GM18499 (cell line): Measurements from ENCODE around the gene KLK2.

Experiments used
- ATAC-seq: cut with Tn5 transposase; IDR thresholded peaks from one replicate; pipeline ENCODE4 v1.9.1; 2021; ENCODE audit warnings: moderate number of reproducible peaks; ENCODE audit not compliant: insufficient read depth, unreplicated experiment

The KLK2 gene

DNA sequence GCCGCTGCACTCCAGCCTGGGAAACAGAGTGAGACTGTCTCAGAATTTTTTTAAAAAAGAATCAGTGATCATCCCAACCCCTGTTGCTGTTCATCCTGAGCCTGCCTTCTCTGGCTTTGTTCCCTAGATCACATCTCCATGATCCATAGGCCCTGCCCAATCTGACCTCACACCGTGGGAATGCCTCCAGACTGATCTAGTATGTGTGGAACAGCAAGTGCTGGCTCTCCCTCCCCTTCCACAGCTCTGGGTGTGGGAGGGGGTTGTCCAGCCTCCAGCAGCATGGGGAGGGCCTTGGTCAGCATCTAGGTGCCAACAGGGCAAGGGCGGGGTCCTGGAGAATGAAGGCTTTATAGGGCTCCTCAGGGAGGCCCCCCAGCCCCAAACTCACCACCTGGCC lies at the start of gene KLK2:
Gene KLK2, plus strand, starts transcription at position 384 of the 400 bp plus-strand sequence. CDS start 35 bp downstream, outside the sequence.
- ATAC-seq, result no peak

DNA sequence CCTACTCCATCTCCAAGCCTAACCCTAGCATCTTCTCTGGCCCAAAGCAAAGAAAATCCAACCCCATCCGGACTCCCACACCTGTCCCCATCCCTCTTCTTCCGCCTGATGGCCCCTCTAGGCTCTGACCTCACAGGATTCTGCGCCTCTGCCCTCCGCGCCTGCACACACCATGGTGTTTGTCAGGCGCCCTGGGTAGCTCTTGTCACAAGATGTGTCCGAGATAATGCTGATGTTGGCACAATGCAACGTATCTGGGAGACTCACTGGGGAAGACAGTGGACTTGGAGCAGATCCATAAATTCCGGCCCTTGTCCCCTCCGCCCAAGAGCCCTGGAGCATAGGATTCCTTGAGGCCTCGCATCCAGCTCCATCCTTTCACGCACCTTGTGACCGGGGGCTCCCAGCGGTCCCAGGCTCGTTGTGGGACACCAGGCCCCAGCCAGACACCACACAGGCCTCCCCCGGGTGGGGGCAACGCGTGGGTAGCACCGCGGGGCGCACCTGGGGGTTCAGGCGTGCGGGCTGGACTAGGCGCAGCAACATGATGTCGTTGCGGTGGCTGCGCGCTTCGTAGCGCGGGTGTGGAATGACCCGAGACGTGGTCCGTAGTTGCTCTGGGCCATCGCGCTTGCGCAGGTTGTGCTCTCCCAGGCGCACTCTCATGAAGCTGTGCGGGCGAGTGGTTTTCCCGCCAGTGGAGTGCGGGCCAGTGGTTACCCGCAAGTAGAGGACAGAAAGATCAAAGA lies 46.6 kb upstream of the KLK2 start:
- ATAC-seq, result no peak

DNA sequence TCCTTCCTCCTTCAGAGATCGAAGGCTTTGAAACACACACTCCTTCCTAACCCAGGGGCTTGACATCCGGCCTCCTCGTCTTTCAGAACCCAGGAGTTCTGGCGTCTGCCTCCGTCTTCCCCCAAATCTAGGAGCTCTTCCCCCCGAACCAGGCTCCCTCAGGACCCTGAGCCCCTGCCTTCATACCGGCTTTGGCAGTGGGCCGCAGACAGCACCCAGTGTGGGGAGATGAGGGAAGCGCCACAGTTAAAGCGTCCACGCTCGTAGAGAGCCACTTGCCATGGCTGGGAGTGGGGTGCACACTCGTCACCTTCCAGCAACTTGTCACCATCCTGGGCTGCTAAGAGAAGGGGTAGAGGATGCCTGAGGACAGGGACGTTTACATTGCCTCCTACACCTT lies 45.8 kb upstream of the KLK2 start:
- ATAC-seq, result no peak

DNA sequence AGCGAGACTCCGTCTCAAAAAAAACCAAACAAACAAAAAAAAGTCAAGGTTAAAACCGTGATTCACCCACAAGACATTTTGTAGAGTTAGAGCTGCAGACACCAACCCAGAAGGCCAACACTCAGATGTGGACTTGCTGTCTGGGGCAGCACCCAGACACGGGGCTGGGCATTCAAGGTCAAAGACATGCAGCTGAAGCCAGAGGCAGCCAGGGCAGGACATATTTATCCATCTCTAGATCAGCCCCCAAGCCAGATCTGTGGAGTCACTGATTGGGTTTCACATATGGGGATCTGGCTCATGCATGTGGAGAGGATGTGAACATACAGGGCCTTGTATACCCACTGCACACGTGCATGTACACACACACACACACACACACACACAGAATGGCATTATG lies 43.4 kb upstream of the KLK2 start:
- ATAC-seq, result no peak

DNA sequence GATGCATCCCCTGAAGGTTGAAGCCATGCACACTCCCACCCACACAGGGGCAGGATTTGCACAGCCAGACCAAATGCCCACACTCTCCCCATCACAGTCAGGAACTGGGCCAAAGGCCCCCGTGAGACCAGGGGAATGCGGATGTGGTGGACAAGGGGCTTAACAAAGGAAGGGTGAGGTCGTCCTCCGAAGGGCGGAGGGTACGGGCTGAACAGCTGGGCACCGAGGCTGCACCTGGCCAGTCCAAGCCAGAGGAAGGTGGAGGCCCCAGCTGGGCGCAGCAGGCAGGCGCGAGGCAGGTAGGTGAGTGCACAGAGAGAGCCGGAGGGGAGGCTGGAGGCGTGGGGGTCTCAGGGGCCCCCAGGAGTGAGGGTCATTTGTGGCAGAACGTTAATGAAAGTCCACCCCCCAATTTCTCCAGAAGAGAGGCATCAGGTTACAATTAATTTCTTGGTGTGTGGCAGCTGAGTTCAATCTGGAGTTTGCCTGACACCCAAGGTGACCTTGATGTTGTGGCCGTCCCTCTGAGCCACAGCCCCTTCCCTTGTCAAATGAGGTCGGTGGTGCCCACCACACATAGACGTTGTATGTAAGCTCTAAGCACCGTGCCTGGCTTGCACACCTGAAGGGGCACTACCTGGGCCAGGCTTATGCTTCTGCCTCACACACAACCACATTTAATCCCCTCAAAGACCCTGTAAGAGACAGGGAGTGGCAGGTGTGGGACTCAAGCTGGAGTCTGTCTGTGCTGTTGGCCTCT lies 42.8 kb upstream of the KLK2 start:
- ATAC-seq, result no peak

DNA sequence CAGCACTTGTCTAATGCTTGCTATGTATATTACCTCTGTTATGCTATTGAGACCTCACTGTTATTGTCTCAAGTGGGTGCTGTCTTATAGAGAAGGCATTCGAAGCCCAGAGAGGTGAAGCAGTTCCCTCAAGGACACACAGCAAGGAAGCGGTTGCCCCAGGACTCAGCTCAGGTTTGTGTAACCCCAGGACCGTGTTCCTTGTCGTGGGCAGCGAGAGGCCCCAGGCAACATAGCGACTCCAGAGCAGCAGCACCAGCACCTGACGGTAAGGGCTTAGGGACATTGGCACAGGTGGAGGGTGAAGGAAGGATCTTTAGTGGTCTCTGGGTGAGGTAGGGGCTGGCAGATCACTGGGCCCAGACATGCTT lies 42.2 kb upstream of the KLK2 start:
- no peak for ATAC-seq

DNA sequence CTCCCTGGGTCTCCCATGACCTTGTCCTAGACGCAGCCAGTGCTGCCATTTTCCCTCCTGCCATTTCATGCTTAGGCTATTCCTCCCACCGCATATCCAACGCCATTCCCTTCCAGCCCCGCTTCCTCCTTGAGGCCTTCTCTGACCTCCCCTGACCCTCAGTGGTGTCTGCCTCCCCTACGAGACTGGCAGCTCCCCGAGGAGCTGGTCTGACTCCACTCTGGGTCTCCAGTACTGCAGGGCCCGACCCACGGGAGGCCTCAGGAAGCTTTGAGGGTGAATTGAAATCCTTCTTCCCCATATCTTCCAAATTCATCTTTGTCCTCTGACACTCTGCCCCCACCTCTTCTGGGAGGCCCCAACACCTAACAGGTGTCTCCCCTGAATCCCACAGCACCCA lies 40.6 kb upstream of the KLK2 start:
- no peak for ATAC-seq

DNA sequence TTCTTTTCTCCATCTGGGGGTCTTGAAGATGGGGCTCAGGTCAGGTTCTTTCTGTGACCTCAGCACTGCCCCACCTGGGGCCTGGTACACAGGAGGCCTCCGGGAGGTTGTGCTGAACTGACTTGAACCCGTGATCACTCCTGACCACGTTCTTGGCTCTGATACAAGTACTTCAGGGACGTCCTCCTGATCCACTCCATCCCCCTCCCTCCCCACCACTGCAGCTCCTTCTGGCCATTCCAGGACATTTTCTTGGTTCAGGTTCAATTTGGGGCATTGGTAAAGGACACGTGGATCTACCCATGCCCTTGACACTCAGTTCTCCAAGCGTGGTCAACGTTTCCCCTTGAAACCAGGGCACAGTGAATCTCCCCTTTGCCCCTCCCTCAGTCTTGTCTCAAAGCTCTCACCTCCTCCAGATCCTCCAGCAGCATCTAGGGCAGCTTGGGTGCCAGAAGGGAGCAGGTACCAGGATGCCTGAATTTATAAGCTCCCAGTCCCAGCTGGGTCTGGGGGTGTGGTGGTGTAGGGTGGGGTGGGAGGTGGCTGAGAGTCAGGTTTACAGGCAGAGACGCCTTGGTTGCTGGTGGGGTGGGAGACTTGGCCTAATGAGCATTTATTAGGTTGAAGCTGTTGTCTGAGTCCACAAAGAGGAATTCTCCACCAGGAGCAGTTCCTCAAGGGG lies 40.0 kb upstream of the KLK2 start, which contains the start of gene KLK15:
Gene KLK15, minus strand, starts transcription at position 458 of the 685 bp plus-strand sequence. CDS start 2,082 bp downstream, outside the sequence.
- ATAC-seq, result no peak

DNA sequence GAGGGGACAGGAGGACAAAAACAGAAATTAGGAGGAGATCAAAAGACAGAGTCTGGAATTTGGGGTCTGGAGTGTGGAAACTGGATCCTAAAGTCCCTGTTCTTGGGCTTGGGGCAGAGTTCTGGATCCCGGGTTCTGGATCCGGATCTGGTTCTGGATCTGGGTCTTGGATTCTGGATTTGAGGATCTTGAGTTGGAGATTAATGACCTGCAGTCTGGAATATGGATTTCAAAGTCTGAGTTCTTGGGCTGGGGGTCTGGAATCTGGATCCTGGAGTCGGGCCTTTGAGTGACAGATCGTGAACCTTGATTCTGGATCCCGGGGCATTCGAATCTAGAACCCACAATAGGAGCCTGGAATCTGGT lies 39.5 kb upstream of the KLK2 start:
- ATAC-seq, result no peak

DNA sequence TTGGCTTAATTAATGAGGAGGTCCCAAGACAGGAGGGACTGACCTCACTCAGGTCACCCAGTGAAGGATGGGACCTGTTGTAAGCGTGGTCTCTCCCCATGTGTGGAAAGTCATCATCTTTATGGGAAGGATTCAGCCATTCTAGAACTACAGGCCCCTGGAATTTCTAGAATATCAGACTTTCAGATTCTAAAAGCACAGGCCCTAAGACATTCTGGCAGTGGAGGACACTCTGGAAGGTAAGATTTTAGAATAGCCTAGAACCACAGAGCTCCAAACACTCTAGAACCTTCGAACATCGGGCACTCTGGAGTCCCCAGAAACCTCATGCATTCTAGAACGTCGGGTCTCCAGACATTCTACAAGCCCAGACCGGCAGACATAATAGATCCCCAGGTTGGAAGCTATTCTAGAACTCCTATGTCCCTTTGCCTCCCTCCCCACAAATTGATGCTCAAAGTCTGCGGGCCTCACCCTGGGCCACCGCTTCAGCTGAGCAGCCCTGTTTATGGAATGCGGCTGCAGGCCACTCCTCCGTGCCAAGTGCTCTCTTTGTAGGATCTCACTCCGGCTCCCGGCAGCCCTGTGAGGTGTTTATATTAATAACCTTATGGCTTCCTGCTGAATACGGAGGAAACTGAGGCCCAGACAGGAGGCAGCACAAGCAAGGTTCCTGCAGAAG lies 38.0 kb upstream of the KLK2 start:
- no peak for ATAC-seq

DNA sequence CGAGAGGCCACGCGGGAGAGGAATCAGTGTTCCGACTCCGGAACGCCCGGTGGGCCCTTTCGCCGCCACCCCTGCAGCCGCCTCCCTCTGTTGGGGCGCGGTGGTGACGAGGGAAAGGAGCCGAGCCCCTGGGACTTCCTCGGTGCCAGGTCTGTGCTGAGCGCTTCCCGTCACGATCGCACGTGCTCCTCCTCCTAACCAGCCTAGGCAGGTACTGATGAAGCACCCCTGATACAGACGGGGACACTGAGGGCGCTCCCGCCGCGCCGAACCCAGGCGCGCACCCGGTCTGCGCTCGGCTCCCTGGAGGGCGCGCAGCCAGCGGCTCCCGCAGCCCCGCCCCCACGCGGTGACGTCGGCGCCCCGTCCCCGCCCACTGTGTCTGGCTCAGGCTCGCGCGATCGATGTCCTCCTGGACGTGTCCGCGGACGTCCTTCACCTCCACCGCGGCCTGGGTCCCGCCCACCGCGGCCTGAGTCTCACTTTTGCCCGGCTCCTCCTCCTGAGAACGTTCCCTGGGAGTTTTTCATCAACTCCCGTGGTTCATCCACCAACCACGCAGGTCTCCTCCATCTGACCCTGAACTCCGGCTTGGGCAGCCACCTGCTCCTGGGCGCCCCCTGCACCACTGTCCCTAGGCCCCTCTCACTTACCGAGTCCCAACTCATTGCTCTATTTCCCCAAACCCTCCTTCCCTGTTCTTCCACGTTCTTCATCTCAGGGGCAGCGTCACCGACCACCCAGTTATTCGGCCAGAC lies 37.3 kb upstream of the KLK2 start:
- no peak for ATAC-seq

DNA sequence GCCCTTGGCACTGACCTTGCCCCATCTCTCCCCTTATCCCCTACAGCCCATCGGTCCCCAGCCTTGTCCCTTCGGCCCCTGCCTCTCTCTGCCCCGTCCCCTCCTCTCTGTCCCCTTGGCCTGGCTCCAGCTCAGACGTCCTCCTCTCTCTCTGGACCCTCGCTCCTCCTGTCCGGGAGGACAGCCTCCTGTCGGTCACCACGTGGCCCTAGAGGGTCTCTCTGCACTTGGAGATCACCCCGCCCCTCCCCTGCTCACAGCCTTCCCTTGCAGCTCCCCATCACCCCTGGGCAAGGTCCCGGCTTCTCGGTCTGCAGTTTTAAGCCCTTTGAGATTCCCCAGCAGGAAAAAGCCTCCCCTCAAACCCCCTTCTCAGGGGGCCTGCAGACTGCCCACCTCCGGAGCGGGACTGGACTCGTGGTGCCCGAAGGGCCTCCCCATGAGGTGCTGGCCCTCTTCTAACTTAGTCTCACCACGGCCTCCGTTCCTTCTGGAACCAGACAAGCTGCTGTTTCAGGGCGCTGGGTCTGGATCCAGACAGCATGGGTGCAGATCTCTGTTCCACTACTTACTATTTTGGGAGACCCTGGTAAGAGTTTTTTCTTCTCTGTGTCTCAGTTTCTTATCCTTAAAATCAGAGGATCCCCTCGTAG lies 36.6 kb upstream of the KLK2 start:
- no peak for ATAC-seq

DNA sequence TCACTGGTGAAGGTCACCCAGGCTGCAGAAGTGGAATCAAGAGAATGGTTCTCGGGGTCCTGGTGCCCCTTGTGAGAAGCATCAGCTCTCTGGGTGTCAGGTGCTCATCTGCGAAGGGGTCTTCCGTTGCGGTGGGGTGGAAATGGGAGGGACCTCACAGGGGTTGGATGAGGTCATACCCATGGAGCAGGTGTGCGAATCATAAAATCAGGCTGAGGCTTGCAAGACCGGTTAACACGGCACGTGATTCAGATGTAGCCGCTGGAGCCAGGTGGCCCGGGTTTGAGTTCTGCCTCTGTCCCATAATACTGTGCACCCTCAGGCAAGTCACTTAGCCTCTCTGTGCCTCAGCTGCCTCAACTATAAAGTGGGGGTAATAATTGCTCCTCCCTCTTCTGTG lies 35.9 kb upstream of the KLK2 start:
- ATAC-seq, result no peak

DNA sequence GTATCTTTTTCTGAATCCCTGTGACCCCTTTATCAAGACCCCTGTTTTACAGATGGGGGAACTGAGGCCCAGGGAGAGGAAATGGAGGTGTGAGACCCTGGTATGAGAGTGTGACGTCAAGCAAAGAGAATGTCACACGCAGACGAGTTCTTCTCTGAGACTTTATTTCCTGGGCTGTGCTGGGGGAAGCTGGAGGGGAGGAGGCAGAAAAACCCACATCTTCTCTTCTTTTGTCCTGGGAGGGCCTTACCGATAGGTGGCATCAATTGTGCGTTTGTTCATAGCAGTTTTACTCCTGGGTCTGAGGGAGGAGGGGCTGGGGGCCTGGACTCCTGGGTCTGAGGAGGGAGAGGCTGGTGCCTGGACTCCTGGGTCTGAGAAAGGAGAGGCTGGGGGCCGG lies 35.0 kb upstream of the KLK2 start:
- no peak for ATAC-seq

DNA sequence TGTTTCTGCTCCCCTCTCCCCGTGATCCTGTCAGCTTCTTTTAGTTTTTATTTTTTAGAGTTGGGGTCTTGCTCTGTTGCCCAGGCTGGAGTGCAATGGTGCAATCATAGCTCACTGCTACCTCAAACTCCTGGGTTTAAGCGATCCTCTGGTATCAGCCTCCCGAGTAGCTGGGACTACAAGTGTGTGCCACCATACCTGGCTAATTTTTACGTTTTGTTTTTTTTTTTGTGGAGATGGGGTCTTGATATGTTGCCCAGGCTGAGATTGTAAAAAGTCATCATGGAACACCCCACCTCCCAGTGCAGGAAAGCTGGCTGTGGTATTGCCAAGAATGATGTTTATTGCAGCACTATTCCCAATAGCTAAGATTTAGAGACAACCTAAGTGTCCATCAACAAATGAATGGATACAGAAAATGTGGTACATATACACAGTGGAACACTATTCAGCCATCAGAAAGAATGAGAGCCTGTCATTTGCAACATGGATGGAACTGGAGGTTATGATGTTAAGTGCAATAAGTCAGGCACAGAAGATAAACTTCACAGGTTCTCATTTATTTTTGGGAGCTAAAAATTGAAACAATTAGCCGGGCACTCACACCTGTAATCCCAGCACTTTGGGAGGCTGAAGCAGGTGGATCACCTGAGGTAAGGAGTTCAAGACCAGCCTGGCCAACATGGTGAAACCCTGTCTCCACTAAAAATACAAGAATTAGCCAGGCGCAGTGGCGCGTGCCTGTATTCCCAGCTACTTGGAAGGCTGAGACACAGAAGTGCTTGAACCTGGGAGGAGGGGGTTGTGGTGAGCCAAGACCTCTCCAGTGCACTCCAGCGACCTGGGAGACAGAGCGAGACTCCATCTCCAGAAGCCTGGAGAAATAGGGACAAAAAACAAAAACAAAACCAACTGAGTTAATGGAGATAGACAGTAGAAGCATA lies 33.3 kb upstream of the KLK2 start:
- no peak for ATAC-seq

DNA sequence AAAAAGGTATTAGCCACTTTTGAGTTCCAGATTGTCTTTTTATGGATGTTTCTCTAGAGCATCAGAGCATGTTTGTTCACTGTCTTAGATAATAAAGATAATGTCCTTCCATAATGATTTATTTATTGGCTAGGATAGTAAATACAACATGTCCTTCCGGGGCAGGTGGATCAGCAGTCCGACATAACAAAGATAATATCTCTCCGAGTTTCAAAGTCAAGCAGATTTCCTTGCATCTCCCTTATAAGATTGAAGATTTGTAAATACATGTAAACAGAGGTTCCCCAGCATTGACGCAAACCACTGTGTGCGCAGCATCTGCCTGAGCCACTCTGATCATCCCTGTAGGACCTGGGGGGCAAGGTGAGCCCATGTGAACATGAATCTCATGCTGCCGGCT lies 31.1 kb upstream of the KLK2 start:
- no peak for ATAC-seq

DNA sequence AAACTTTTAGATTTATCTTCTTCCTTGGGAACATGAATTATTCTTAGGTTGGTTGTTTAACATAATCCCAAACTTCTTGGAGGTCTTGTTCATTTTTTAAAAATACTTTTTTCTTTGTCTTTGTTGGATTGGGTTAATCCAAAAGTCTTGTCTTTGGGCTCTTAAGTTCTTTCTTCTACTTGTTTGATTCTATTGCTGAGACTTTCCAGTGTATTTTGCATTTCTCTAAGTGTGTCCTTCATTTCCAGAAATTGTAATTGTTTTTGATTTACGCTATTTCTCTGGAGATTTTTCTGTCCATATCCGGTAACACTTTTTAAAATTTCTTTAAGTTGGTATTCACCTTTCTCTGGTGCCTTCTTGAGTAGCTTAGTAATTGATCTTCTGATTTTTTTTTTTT lies 30.0 kb upstream of the KLK2 start:
- no peak for ATAC-seq

DNA sequence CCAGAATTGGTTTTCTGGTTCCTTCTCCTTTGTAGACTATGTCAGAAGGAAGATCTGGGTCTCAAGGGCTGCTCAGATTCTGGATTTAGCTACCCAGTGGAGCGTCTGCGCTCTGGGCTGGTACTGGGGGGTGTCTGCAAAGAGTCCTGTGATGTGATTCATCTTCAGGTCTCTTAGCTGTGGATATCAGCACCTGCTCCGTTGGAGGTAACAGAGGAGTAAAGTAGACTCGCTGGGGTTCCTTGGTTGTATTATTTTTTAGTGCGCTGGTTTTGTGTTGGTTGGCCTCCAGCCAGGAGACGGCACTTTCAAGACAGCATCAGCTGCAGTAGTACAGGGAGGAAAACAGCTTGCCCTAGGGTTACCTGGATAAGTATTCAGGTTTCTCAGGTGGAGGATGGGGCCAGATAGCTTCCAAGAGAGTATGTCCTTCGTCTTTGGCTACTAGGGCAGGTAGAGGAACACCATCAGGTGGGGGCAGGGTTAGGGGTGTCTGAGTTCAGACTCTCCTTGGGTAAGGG lies 29.5 kb upstream of the KLK2 start:
- ATAC-seq, result no peak
